HG03045 (cell line): Measurements from ENCODE around the gene ACOT2.
"Not testable (repeated sequence)": the region's sequence is repeated elsewhere in the genome, so short reads cannot be mapped to it uniquely, and the experiment has no call there.

Experiments
- ATAC-seq: cut with Tn5 transposase; IDR thresholded peaks from one replicate; pipeline ENCODE4 v1.9.1; 2021; ENCODE audit warnings: mild to moderate bottlenecking, moderate library complexity; ENCODE audit not compliant: unreplicated experiment

ACOT2 gene

GRCh38 chr14:73567951-73568885 is 795 bp upstream of the ACOT2 start:
- no peak for ATAC-seq

GRCh38 chr14:73568886-73569184 is 178 bp upstream of the ACOT2 start:
- not testable (repeated sequence) for ATAC-seq

- not testable (repeated sequence) for ATAC-seq
These were observed 1.9 kb downstream of the ACOT2 start for GRCh38 chr14:73570913-73571312.

GRCh38 chr14:73573034-73573433 is 4.0 kb downstream of the ACOT2 start:
- ATAC-seq: not testable (repeated sequence)

GRCh38 chr14:73573740-73574139 is 4.7 kb downstream of the ACOT2 start:
- ATAC-seq: not testable (repeated sequence)

- not testable (repeated sequence) for ATAC-seq
These were observed 5.2 kb downstream of the ACOT2 start for GRCh38 chr14:73574251-73574650.

GRCh38 chr14:73576391-73576790 is 7.4 kb downstream of the ACOT2 start:
- no peak for ATAC-seq

- ATAC-seq: not testable (repeated sequence)
These were observed 8.2 kb downstream of the ACOT2 start for GRCh38 chr14:73577214-73577613.

GRCh38 chr14:73582102-73582979 is 13.3 kb downstream of the ACOT2 start:
- ATAC-seq: not testable (repeated sequence)

GRCh38 chr14:73588695-73589094 is 19.7 kb downstream of the ACOT2 start:
- no peak for ATAC-seq

- no peak for ATAC-seq
These were observed 20.1 kb downstream of the ACOT2 start for GRCh38 chr14:73589116-73589515.

GRCh38 chr14:73590673-73591004 is 21.6 kb downstream of the ACOT2 start:
- not testable (repeated sequence) for ATAC-seq

- ATAC-seq: peak; percentile 57
These were observed 22.9 kb downstream of the ACOT2 start, which contains the start of gene ACOT4 for GRCh38 chr14:73591690-73592449. Gene ACOT4 (plus strand): TSS chr14:73591873. CDS start chr14:73591960, 87 bp downstream.

GRCh38 chr14:73594491-73594890 is 25.5 kb downstream of the ACOT2 start:
- ATAC-seq: no peak

- no peak for ATAC-seq
These were observed 30.5 kb downstream of the ACOT2 start for GRCh38 chr14:73599499-73599898.

GRCh38 chr14:73602994-73603393 is 34.0 kb downstream of the ACOT2 start:
- no peak for ATAC-seq

GRCh38 chr14:73606271-73606670 is 37.3 kb downstream of the ACOT2 start:
- no peak for ATAC-seq

GRCh38 chr14:73607241-73607640 is 38.2 kb downstream of the ACOT2 start:
- ATAC-seq: no peak

- no peak for ATAC-seq
These were observed 41.7 kb downstream of the ACOT2 start for GRCh38 chr14:73610687-73611086.

GRCh38 chr14:73612339-73613045 is 43.5 kb downstream of the ACOT2 start, which contains the start of gene ACOT6:
Gene ACOT6 (plus strand): TSS chr14:73612517. CDS start chr14:73612572, 55 bp downstream.
- ATAC-seq: peak; percentile 76
